Lower lobe of right lung (tissue), 2 donors: Measurements from ENCODE around the gene PPP1R12C. TPM values are rescaled to one million over a fixed set of nuclear protein-coding genes. Genes with fewer than 3 reads are reported as not detected.

ENCODE experiments used
- ATAC-seq, 2 donors: fragments of 200-7000 bp; cut with Tn5 transposase; one replicate each; pipeline ENCODE4 v1.9.1; 2020 to 2022; ENCODE audit warnings: mild to moderate bottlenecking in 2 of 2, moderate library complexity in 2 of 2
- DNase-seq: peaks from one replicate; pipeline ENCODE4 v3.0.0-alpha.2; 2020
- H3K27ac ChIP-seq: fragments of 200-600 bp; one replicate; pipeline ENCODE4 v1.8.0; 2022
- H3K27me3 ChIP-seq: fragments of 200-600 bp; one replicate; pipeline ENCODE4 v1.8.0; 2022; ENCODE audit warnings: low read depth
- H3K36me3 ChIP-seq: fragments of 200-600 bp; one replicate; pipeline ENCODE4 v1.8.0; 2022; ENCODE audit warnings: mild to moderate bottlenecking
- H3K4me1 ChIP-seq: fragments of 200-600 bp; one replicate; pipeline ENCODE4 v1.8.0; 2022
- H3K4me3 ChIP-seq: fragments of 200-600 bp; one replicate; pipeline ENCODE4 v1.8.0; 2022; ENCODE audit warnings: mild to moderate bottlenecking
- H3K9me3 ChIP-seq: fragments of 200-600 bp; one replicate; pipeline ENCODE4 v1.8.0; 2022
- CTCF ChIP-seq: fragments of 200-600 bp; IDR thresholded peaks from one replicate; pipeline ENCODE4 v1.8.0; 2022; ENCODE audit warnings: antibody characterized with exemption, mild to moderate bottlenecking
- intact Hi-C: fragments of 100-400 bp; cut with DNase I; formaldehyde crosslinking; loops from one replicate; pipeline ENCODE4 v1.11.0; 2022
- total RNA-seq: library from RNA; stranded (reverse); fragmentation: NEBNext Ultra II Directional; extraction: Animal tissue kit (Norgen Biotek cat#: 25700); gene quantifications from one replicate; pipeline ENCODE4 v1.2.1, GENCODE V29; 2021
- donor health status: DM: no; HTN: yes; CAD: no; lungs with severe emphysema.

Gene PPP1R12C
- total RNA-seq, 1 donor from 2014 or later, result 103 TPM

- H3K27ac ChIP-seq, result no peak overlapping the region
- intact Hi-C loops, result no loop called here
- peaks cover 35% of the 10 kb centered on the region for H3K27me3 ChIP-seq
- no peak for TF ChIP-seq CTCF
- H3K9me3 ChIP-seq, result no peaks in the 10 kb centered on the region
- H3K4me3 ChIP-seq, result no peak overlapping the region
- no peaks in the 10 kb centered on the region for H3K36me3 ChIP-seq
- ATAC-seq, result no peak
- H3K4me1 ChIP-seq, result no peaks in the 10 kb centered on the region
- no peak for DNase-seq
Observed at GRCh38 chr19:55131421-55131820, 14.0 kb upstream of the PPP1R12C start.

GRCh38 chr19:55119053-55119452 is 1.6 kb upstream of the PPP1R12C start:
- no peak for TF ChIP-seq CTCF
- no peak overlapping the region for H3K4me3 ChIP-seq
- no peak overlapping the region for H3K27ac ChIP-seq
- H3K9me3 ChIP-seq, result no peaks in the 10 kb centered on the region
- H3K36me3 ChIP-seq, result no peaks in the 10 kb centered on the region
- DNase-seq, result no peak
- ATAC-seq, result no peak
- H3K4me1 ChIP-seq, result peaks cover 35% of the 10 kb centered on the region
- H3K27me3 ChIP-seq, result peaks cover 5% of the 10 kb centered on the region
- intact Hi-C loops, result no loop called here

- intact Hi-C loops, result no loop called here
- ATAC-seq (peak; percentile 2 to 16), DNase-seq (peak; percentile 71)
- Histone ChIP-seq H3K4me1 (peaks cover 38% of the 10 kb centered on the region), H3K27ac (peak overlapping the region; percentile 85), H3K9me3 (no peaks in the 10 kb centered on the region), H3K27me3 (peaks cover 5% of the 10 kb centered on the region), H3K36me3 (no peaks in the 10 kb centered on the region), H3K4me3 (peak overlapping the region; percentile 89)
- no peak for TF ChIP-seq CTCF
Observed at GRCh38 chr19:55118401-55118991, 1.1 kb upstream of the PPP1R12C start.

GRCh38 chr19:55117663-55118391 is 390 bp upstream of the PPP1R12C start:
- no peak for TF ChIP-seq CTCF
- intact Hi-C loops, result no loop called here
- peaks cover 45% of the 10 kb centered on the region for H3K4me1 ChIP-seq
- H3K27ac ChIP-seq, result peak overlapping the region; percentile 85
- DNase-seq, result peak; percentile 100
- H3K36me3 ChIP-seq, result no peaks in the 10 kb centered on the region
- H3K4me3 ChIP-seq, result peak overlapping the region; percentile 89
- H3K9me3 ChIP-seq, result no peaks in the 10 kb centered on the region
- no peaks in the 10 kb centered on the region for H3K27me3 ChIP-seq
- ATAC-seq, result peak; percentile 91 to 95

GRCh38 chr19:55116232-55116858 is 1.1 kb downstream of the PPP1R12C start:
- Histone ChIP-seq H3K27me3 (no peaks in the 10 kb centered on the region), H3K27ac (peak overlapping the region; percentile 85), H3K4me3 (peak overlapping the region; percentile 89), H3K4me1 (peaks cover 51% of the 10 kb centered on the region), H3K9me3 (no peaks in the 10 kb centered on the region), H3K36me3 (peaks cover 8% of the 10 kb centered on the region)
- ATAC-seq (peak; percentile 34), DNase-seq (peak; percentile 76)
- no peak for TF ChIP-seq CTCF
- intact Hi-C loops, result no loop called here
